K562 (cell line): ENCODE measurements around the gene NCMAP. TPM values are rescaled to one million over a fixed set of nuclear protein-coding genes. Genes with fewer than 3 reads are reported as not detected.

Source experiments
- HDAC1 ChIP-seq, 2 experiments: fragments of 450-650 bp; IDR thresholded peaks; 2 replicates each; pipeline ENCODE4 v1.6.1; 2016 to 2017; ENCODE audit warnings: inconsistent platforms in 1 of 2, mild to moderate bottlenecking in 1 of 2, moderate library complexity in 1 of 2
- NFRKB ChIP-seq: fragments of 450-650 bp; IDR thresholded peaks from 2 replicates; pipeline ENCODE4 v1.6.1; 2016; ENCODE audit warnings: low read depth
- PPARD ChIP-seq: fragments of 250-450 bp; sonication (Bioruptor Pico); IDR thresholded peaks from 2 replicates; pipeline ENCODE4 v1.8.0; 2022; ENCODE audit warnings: inconsistent platforms, mild to moderate bottlenecking, moderate library complexity
- SIN3A ChIP-seq, 2 experiments: fragments of 150-350 bp in 1 of 2; IDR thresholded peaks; 2 replicates each; pipeline ENCODE4 v1.6.1; 2011 to 2016; ENCODE audit warnings: borderline replicate concordance in 2 of 2, low read depth in 2 of 2, low read length in 2 of 2, mild to moderate bottlenecking in 2 of 2, moderate library complexity in 2 of 2; ENCODE audit not compliant: control insufficient read depth in 1 of 2
- SMARCE1 ChIP-seq: fragments of 450-650 bp; IDR thresholded peaks from 2 replicates; pipeline ENCODE4 v1.7.1; 2016; ENCODE audit warnings: mild to moderate bottlenecking
- SPI1 ChIP-seq: IDR thresholded peaks from 2 replicates; pipeline ENCODE4 v1.6.1; 2011; ENCODE audit warnings: low read depth, low read length, control low read depth, borderline replicate concordance
- polyA plus RNA-seq, 8 experiments: library from polyadenylated mRNA; depleted of rRNA in 4 of 8; stranded (reverse) in 5 of 8; unstranded in 3 of 8; fragments of >200 nt; fragmentation: Nextera tagmentation in 2 of 8; fragmentation: Illumina TruSeq in 1 of 8; extraction: Ambion mirVana in 2 of 8; extraction: Trizol in 1 of 8; gene quantifications; 2 replicates each; pipeline versions ENCODE4 v1.2.1 to v1.2.3, GENCODE V29; 2011 to 2014; ENCODE audit warnings: inconsistent platforms in 1 of 8, missing spikeins in 1 of 8
- total RNA-seq, 7 experiments: library from RNA; depleted of rRNA in 6 of 7; stranded (reverse); fragments of >200 nt in 6 of 7; fragmentation: Illumina TruSeq in 2 of 7; extraction: Trizol in 2 of 7; gene quantifications; 2 replicates each; pipeline versions ENCODE4 v1.2.1 to v1.2.3, GENCODE V29; 2011 to 2021; ENCODE audit warnings: low replicate concordance in 1 of 7
- TF ChIP-seq, protein P1 (sequence below): conservative IDR thresholded peaks from 2 replicates; pipeline ENCODE4 v1.6.1; 2011; ENCODE audit warnings: low read depth, mild to moderate bottlenecking, low read length; ENCODE audit not compliant: control insufficient read depth
- TF ChIP-seq, protein P2 (sequence below), 2 experiments: fragments of 450-650 bp in 1 of 2; sonication (generic) in 1 of 2; formaldehyde crosslinking in 1 of 2; IDR thresholded peaks; 2 replicates each; pipeline versions ENCODE4 v1.7.1 to v1.9.0; 2016 to 2022; ENCODE audit warnings: inconsistent platforms in 1 of 2, mild to moderate bottlenecking in 1 of 2, missing genetic modification reagents in 1 of 2
- TF ChIP-seq, protein P3 (sequence below): sonication (generic); formaldehyde crosslinking; IDR thresholded peaks from 2 replicates; pipeline ENCODE4 v1.8.0; 2022; ENCODE audit warnings: missing genetic modification reagents, mild to moderate bottlenecking, borderline replicate concordance
- TF ChIP-seq, protein P4 (sequence below): sonication (generic); formaldehyde crosslinking; IDR thresholded peaks from 2 replicates; pipeline ENCODE4 v1.8.1; 2023; ENCODE audit warnings: mild to moderate bottlenecking, missing genetic modification reagents, moderate library complexity

The NCMAP gene
- total and polyA plus RNA-seq, 9 of the 15 experiments (the other 6 are each of a cell fraction or from before 2014, with no cell fraction given), result 0.03 TPM; not detected in 8

DNA sequence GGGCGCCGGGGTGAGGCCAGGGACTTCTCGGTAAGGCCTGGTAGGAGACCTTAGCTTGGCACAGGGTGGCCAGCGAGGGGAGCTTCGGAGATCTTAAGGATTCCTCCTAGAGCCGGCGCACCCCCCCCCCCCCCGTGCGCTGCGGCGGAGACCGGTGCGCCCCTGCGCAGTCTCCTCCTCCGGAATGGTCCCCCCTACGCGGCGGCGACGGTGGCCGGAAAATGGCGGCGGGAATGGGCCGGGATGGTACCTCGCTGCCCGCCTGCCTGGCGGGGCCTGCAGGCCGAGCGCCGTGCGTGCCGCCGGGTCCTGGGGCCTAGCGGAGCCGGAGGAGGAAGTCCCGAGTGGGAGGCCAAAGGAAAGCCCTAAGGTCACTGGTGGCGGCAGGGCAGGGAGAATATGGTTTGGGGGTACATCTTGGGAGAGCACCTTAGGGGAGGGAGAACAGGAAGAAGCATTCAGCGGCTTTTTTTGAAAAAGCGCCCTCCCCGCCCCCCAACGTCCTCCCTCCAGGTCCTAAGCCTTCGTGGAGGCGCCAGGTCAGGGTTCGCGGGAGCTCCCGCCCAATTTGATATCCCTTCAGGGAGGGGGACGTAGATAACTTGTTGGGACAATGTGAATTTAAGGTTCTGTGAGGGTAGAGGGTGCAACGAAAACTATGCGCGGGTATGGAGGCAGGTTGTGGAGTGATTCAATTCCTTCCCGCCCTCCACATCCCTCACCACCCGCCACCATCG is 87.6 kb downstream of the NCMAP start (continued):
- TF ChIP-seq, protein P1, sequence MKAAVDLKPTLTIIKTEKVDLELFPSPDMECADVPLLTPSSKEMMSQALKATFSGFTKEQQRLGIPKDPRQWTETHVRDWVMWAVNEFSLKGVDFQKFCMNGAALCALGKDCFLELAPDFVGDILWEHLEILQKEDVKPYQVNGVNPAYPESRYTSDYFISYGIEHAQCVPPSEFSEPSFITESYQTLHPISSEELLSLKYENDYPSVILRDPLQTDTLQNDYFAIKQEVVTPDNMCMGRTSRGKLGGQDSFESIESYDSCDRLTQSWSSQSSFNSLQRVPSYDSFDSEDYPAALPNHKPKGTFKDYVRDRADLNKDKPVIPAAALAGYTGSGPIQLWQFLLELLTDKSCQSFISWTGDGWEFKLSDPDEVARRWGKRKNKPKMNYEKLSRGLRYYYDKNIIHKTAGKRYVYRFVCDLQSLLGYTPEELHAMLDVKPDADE, result peak; percentile 21; the same call in 1 of the 2 replicates
- TF ChIP-seq, protein P2, sequence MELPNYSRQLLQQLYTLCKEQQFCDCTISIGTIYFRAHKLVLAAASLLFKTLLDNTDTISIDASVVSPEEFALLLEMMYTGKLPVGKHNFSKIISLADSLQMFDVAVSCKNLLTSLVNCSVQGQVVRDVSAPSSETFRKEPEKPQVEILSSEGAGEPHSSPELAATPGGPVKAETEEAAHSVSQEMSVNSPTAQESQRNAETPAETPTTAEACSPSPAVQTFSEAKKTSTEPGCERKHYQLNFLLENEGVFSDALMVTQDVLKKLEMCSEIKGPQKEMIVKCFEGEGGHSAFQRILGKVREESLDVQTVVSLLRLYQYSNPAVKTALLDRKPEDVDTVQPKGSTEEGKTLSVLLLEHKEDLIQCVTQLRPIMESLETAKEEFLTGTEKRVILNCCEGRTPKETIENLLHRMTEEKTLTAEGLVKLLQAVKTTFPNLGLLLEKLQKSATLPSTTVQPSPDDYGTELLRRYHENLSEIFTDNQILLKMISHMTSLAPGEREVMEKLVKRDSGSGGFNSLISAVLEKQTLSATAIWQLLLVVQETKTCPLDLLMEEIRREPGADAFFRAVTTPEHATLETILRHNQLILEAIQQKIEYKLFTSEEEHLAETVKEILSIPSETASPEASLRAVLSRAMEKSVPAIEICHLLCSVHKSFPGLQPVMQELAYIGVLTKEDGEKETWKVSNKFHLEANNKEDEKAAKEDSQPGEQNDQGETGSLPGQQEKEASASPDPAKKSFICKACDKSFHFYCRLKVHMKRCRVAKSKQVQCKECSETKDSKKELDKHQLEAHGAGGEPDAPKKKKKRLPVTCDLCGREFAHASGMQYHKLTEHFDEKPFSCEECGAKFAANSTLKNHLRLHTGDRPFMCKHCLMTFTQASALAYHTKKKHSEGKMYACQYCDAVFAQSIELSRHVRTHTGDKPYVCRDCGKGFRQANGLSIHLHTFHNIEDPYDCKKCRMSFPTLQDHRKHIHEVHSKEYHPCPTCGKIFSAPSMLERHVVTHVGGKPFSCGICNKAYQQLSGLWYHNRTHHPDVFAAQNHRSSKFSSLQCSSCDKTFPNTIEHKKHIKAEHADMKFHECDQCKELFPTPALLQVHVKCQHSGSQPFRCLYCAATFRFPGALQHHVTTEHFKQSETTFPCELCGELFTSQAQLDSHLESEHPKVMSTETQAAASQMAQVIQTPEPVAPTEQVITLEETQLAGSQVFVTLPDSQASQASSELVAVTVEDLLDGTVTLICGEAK (IDR thresholded peaks at IDR 0.05), result peak; percentile 56; the same call in 1 of the 2 replicates
- TF ChIP-seq, protein P2 (CRISPR knock-in tag; IDR thresholded peaks at IDR 0.05), result no peak
- TF ChIP-seq, protein P3, sequence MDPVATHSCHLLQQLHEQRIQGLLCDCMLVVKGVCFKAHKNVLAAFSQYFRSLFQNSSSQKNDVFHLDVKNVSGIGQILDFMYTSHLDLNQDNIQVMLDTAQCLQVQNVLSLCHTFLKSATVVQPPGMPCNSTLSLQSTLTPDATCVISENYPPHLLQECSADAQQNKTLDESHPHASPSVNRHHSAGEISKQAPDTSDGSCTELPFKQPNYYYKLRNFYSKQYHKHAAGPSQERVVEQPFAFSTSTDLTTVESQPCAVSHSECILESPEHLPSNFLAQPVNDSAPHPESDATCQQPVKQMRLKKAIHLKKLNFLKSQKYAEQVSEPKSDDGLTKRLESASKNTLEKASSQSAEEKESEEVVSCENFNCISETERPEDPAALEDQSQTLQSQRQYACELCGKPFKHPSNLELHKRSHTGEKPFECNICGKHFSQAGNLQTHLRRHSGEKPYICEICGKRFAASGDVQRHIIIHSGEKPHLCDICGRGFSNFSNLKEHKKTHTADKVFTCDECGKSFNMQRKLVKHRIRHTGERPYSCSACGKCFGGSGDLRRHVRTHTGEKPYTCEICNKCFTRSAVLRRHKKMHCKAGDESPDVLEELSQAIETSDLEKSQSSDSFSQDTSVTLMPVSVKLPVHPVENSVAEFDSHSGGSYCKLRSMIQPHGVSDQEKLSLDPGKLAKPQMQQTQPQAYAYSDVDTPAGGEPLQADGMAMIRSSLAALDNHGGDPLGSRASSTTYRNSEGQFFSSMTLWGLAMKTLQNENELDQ, result peak; percentile 28; the same call in 1 of the 2 replicates
- TF ChIP-seq SIN3A (IDR thresholded peaks at IDR 0.05; ENCODE audit: borderline replicate concordance in 2 of 2, control insufficient read depth in 1 of 2, low read depth in 2 of 2, low read length in 2 of 2) (0 out of 4 replicates have a peak, but pooled peaks of 1 of the 2 experiments have one; percentile 30), HDAC1 (IDR thresholded peaks at IDR 0.05) (peak in 1 of 2 experiments; percentile 71; a peak in 1 of 4 replicates), SPI1 (peak; percentile 76), NFRKB (peak; percentile 66), PPARD (CRISPR knock-in tag) (no peak), SMARCE1 (0 out of 2 replicates have a peak, but pooled peaks have one; percentile 42)
- TF ChIP-seq, protein P4, sequence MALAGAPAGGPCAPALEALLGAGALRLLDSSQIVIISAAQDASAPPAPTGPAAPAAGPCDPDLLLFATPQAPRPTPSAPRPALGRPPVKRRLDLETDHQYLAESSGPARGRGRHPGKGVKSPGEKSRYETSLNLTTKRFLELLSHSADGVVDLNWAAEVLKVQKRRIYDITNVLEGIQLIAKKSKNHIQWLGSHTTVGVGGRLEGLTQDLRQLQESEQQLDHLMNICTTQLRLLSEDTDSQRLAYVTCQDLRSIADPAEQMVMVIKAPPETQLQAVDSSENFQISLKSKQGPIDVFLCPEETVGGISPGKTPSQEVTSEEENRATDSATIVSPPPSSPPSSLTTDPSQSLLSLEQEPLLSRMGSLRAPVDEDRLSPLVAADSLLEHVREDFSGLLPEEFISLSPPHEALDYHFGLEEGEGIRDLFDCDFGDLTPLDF (CRISPR knock-in tag), result no peak
